AG09309 (cell line): Measurements from ENCODE around the gene DNAJC18.

Experiments
- DNase-seq: peaks from one replicate; pipeline ENCODE4 v3.0.0-alpha.2; 2010; ENCODE audit warnings: low read depth
- H3K4me3 ChIP-seq: 2 replicates; pipeline ENCODE4 v1.5.1; 2011; ENCODE audit warnings: mild to moderate bottlenecking, low read depth, low read length, moderate library complexity; ENCODE audit not compliant: control insufficient read depth
- TF ChIP-seq, protein P1 (sequence below): IDR thresholded peaks from 2 replicates; pipeline ENCODE4 v1.5.1; 2011; ENCODE audit warnings: mild to moderate bottlenecking, low read depth, low read length, inconsistent platforms; ENCODE audit not compliant: insufficient read depth, control insufficient read depth; ENCODE audit errors: missing control alignments

The DNAJC18 gene

DNA sequence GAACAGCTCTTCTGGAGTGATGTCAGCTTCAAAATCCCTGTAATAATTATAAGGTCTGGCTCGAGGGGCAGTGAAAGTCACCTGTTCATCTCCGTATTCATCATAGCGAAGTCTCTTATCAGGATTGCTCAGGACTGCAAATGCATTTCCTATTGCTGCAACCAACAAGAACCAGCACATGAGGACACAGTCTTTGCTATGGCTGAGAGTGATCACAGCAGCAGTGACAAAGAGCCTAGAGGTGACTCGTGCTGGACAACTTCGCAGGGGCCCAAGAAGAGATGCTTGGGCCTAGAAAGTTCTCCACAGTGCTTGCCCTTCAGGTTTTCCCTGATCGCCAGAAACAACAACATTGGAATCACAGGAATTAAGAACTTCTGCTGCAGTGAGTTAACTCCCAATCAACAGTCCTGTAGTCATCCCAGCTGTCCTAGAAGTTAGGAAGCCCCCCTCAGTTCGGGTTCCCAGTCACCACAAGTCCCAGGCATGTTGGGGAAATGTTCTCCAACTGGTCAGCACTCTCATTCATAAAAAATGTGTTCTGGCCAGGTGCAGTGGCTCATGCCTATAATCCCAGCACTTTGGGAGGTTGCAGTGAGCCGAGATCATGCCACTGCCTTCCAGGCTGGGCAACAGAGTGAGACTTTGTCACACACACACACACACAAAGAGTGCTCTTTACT, 13.0 kb downstream of the DNAJC18 start:
- peak; percentile 46 for DNase-seq
- TF ChIP-seq, protein P1, sequence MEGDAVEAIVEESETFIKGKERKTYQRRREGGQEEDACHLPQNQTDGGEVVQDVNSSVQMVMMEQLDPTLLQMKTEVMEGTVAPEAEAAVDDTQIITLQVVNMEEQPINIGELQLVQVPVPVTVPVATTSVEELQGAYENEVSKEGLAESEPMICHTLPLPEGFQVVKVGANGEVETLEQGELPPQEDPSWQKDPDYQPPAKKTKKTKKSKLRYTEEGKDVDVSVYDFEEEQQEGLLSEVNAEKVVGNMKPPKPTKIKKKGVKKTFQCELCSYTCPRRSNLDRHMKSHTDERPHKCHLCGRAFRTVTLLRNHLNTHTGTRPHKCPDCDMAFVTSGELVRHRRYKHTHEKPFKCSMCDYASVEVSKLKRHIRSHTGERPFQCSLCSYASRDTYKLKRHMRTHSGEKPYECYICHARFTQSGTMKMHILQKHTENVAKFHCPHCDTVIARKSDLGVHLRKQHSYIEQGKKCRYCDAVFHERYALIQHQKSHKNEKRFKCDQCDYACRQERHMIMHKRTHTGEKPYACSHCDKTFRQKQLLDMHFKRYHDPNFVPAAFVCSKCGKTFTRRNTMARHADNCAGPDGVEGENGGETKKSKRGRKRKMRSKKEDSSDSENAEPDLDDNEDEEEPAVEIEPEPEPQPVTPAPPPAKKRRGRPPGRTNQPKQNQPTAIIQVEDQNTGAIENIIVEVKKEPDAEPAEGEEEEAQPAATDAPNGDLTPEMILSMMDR = no peak
- no peak overlapping the region for H3K4me3 ChIP-seq

DNA sequence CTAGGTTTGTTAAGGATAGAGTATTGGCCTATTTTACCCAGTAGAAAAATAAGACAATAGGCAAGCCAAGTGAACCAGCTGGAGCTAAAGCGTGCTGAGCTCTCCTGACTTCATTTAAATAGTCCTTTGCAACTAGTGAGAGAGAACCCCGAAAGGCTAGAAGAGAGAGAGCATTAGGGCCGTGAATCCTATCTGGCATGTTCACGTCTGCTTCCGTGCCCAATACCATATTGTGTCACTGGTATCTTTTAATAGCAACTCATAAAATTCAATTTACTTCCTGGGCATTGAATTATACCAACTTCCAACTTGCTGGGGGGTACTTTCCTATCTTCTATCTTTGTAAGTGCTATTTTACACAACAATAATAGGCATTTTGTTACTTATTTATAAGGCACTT, 13.8 kb downstream of the DNAJC18 start:
- TF ChIP-seq, protein P1 = no peak
- H3K4me3 ChIP-seq = no peak overlapping the region
- DNase-seq = no peak

DNA sequence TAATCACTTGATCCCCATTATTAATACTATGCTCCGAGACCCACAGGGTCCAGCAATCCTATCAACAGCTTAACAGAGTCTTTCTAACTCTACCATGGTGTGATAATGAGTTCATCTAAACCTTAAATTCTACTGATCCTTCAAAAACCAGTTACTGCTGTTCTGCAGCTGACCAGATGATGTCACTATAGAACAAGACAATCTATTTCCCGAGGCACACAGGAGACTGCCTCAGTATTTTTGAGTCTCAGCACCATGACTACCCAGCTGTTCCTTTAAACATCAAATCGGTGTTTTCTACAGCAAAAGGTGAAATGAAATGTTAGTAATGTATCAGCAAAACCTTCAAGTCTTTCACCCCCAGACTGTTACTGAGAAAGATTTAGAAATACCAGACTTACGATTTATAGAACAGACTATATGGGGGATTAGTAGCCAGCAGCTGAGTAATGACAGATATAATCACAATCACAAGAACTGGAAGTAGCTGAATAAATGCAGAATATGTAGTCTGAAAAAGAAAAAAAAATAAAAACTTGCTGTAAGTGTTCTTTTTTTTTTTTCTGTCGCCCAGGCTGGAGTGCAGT, 16.9 kb downstream of the DNAJC18 start:
- DNase-seq = peak; percentile 31
- no peak overlapping the region for H3K4me3 ChIP-seq
- TF ChIP-seq, protein P1 = peak; percentile 76

DNA sequence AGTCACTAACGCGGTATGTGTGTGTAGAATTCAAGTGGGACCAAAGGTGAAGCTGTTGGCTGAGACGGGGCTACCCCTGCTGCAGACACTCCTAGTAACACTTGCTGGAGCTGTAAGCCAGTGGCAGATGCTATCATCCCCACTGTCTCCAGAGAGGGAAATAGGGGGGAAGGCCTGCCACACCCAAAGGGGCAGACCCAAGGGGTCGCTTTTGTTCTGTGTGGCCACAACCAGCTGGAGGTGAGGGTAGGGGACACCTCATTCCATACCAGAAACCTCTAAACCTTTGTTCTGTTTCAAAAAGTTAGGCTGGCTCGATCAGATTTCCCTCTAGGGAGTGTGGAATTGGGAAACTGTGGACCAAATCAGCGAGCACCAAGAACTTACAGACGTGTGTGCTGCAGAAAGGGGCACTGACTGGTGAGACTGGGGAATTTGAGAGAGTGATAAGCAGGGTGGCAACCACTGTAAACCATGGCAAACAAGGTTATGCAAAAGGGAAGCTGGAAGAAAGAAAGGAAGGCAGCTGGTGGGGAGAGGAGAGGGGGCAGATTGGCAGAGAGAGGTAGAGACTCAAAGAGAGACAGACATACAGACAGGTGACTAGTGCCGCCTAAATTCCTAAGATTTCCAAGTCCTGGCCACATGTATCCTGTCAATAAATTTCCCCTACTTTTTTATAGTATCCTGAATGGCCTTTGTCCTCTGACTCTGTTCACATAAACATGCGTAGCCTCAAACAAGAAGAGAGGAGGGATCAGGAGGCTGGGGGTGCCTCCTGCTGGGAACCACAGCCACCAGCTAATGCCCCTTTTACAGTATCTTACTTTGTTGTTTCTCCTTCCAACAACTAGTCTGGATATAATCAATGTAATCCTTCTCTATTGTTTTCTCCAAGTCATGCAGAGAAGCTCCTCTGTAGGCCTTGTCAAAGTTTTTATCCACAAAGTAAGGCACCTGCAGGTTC, 19.8 kb downstream of the DNAJC18 start:
- no peak overlapping the region for H3K4me3 ChIP-seq
- DNase-seq = no peak
- TF ChIP-seq, protein P1 = no peak

DNA sequence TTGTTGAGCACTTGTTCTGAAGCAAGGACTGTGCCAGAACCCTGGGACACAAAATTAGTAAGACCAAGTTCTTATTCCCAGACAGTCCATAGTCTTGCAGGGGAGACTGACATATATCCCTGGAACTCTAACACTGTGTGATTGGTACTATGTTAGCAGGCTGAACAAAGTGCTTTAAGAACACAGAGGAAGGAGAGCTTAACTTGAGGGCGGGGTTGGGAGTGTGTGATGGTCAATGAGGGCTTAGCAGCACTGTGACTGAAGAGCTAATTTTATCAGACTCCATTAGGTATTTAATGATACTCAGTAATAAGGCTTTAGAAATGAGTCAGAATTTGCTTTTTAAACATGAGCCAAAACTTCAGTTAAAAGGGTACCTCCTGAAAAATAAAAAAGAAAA, 20.5 kb downstream of the DNAJC18 start:
- TF ChIP-seq, protein P1 = no peak
- no peak overlapping the region for H3K4me3 ChIP-seq
- DNase-seq = no peak

DNA sequence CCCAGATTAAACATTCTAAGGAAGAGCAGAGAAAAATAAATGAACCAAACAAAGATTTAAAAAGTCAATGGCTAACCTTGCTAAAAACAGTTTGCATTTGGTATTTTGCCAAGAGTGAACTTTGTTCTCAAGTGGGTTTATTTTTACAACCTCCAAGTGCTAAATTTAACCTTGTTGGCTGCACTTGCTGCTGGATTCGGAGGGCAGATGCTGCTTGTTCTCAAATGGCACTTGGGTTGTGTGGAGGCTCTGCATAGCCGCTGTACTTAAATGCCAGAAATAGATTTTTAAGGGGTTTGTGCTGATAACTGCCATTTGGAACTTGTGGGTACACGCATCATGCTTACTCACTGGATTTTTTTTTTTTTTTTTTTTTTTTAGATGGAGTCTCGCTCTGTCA, 22.1 kb downstream of the DNAJC18 start:
- TF ChIP-seq, protein P1 = no peak
- DNase-seq = no peak
- no peak overlapping the region for H3K4me3 ChIP-seq
